WTC11 (cell line): ENCODE results near the gene BBS12. TPM values are rescaled to one million over a fixed set of nuclear protein-coding genes. Genes with fewer than 3 reads are reported as not detected.
A peak's percentile ranks its signal among the peaks of the same experiment; 100 is the strongest.

Experiments used
- ATAC-seq: fragments of 200-7000 bp; cut with Tn5 transposase; 2 replicates; pipeline ENCODE4 v1.10.0; 2021; ENCODE audit warnings: mild to moderate bottlenecking, moderate library complexity
- CTCF ChIA-PET: fragments of 300-600 bp; sonication (Branson Sonifier 250); formaldehyde crosslinking; loops from one replicate; lab custom pipeline; 2021; ENCODE audit warnings: antibody characterized with exemption; lab: Charles Lee
- POLR2A ChIA-PET: fragments of 350-600 bp; sonication (Branson Sonifier 250); formaldehyde crosslinking; loops from one replicate; lab custom pipeline; 2021; ENCODE audit warnings: antibody characterized with exemption; lab: Charles Lee
- DNase-seq: peaks from one replicate; pipeline ENCODE4 v3.0.0; 2021; ENCODE audit warnings: low spot score
- H3K27ac Mint-ChIP-seq: 2 replicates; pipeline ENCODE4 v1.8.0; 2021; ENCODE audit warnings: mixed read lengths
- H3K27me3 Mint-ChIP-seq: 2 replicates; pipeline ENCODE4 v1.8.0; 2021; ENCODE audit warnings: low read depth, mild to moderate bottlenecking, moderate library complexity, mixed read lengths
- H3K36me3 Mint-ChIP-seq: 2 replicates; pipeline ENCODE4 v1.8.0; 2021; ENCODE audit warnings: mixed read lengths
- H3K4me1 Mint-ChIP-seq: 2 replicates; pipeline ENCODE4 v1.8.0; 2022; ENCODE audit warnings: mixed read lengths
- H3K4me3 Mint-ChIP-seq: 2 replicates; pipeline ENCODE4 v1.8.0; 2021; ENCODE audit warnings: mild to moderate bottlenecking, moderate library complexity, mixed read lengths
- H3K9me3 Mint-ChIP-seq: 2 replicates; pipeline ENCODE4 v1.8.0; 2021; ENCODE audit warnings: mixed read lengths
- CBFB ChIP-seq: sonication (generic); formaldehyde crosslinking; IDR thresholded peaks from 2 replicates; pipeline ENCODE4 v1.8.1; 2022; ENCODE audit warnings: mild to moderate bottlenecking, low read depth, missing genetic modification reagents
- CREB1 ChIP-seq: sonication (generic); formaldehyde crosslinking; IDR thresholded peaks from 2 replicates; pipeline ENCODE4 v1.8.0; 2023; ENCODE audit warnings: mild to moderate bottlenecking, missing genetic modification reagents
- ERG ChIP-seq: fragments of 250-450 bp; sonication (Bioruptor Pico); IDR thresholded peaks from 2 replicates; pipeline ENCODE4 v1.8.0; 2021; ENCODE audit warnings: mild to moderate bottlenecking
- FOXK1 ChIP-seq: sonication (generic); formaldehyde crosslinking; IDR thresholded peaks from 2 replicates; pipeline ENCODE4 v1.8.0; 2022; ENCODE audit warnings: mild to moderate bottlenecking, moderate library complexity, missing genetic modification reagents
- GABPB1 ChIP-seq: sonication (generic); formaldehyde crosslinking; IDR thresholded peaks from 2 replicates; pipeline ENCODE4 v1.8.1; 2023; ENCODE audit warnings: mild to moderate bottlenecking, missing genetic modification reagents
- GTF2I ChIP-seq: fragments of 250-450 bp; sonication (Bioruptor Pico); conservative IDR thresholded peaks from 2 replicates; pipeline ENCODE4 v1.4.0; 2021; ENCODE audit warnings: mild to moderate bottlenecking
- JAZF1 ChIP-seq: fragments of 250-450 bp; sonication (Bioruptor Pico); IDR thresholded peaks from 2 replicates; pipeline ENCODE4 v1.9.0; 2021; ENCODE audit warnings: moderate library complexity, mild to moderate bottlenecking, inconsistent platforms
- KAT7 ChIP-seq: sonication (generic); formaldehyde crosslinking; IDR thresholded peaks from 2 replicates; pipeline ENCODE4 v1.8.1; 2023; ENCODE audit warnings: missing genetic modification reagents, mild to moderate bottlenecking, borderline replicate concordance
- NFYB ChIP-seq: sonication (generic); formaldehyde crosslinking; conservative IDR thresholded peaks from 2 replicates; pipeline ENCODE4 v1.8.0; 2022; ENCODE audit warnings: low read depth, missing genetic modification reagents
- NR1H2 ChIP-seq: sonication (generic); formaldehyde crosslinking; IDR thresholded peaks from 2 replicates; pipeline ENCODE4 v1.9.0; 2021; ENCODE audit warnings: mild to moderate bottlenecking, moderate library complexity, missing genetic modification reagents
- OVOL2 ChIP-seq: fragments of 250-450 bp; sonication (Bioruptor Pico); IDR thresholded peaks from 2 replicates; pipeline ENCODE4 v1.9.0; 2021; ENCODE audit warnings: mild to moderate bottlenecking, borderline replicate concordance
- RELA ChIP-seq: sonication (generic); formaldehyde crosslinking; IDR thresholded peaks from 2 replicates; pipeline ENCODE4 v1.8.1; 2022; ENCODE audit warnings: missing genetic modification reagents, mild to moderate bottlenecking, borderline replicate concordance
- SOX15 ChIP-seq: fragments of 250-450 bp; sonication (Bioruptor Pico); IDR thresholded peaks from 2 replicates; pipeline ENCODE4 v1.9.0; 2021; ENCODE audit warnings: mild to moderate bottlenecking
- TCF7 ChIP-seq: sonication (generic); formaldehyde crosslinking; IDR thresholded peaks from 2 replicates; pipeline ENCODE4 v1.8.0; 2022; ENCODE audit warnings: mild to moderate bottlenecking, low read depth, missing genetic modification reagents, moderate library complexity
- ZBTB43 ChIP-seq: sonication (generic); formaldehyde crosslinking; IDR thresholded peaks from 2 replicates; pipeline ENCODE4 v1.8.1; 2023; ENCODE audit warnings: mild to moderate bottlenecking, missing genetic modification reagents
- ZNF121 ChIP-seq: sonication (generic); formaldehyde crosslinking; IDR thresholded peaks from 2 replicates; pipeline ENCODE4 v1.8.0; 2023; ENCODE audit warnings: missing genetic modification reagents
- total RNA-seq: library from RNA; stranded (reverse); gene quantifications from 3 replicates; pipeline ENCODE4 v1.2.3, GENCODE V29; 2021
- TF ChIP-seq, protein P1 (sequence below): sonication (generic); formaldehyde crosslinking; IDR thresholded peaks from 2 replicates; pipeline ENCODE4 v1.8.1; 2023; ENCODE audit warnings: mild to moderate bottlenecking, missing genetic modification reagents, borderline replicate concordance
- TF ChIP-seq, protein P2 (sequence below): sonication (generic); formaldehyde crosslinking; IDR thresholded peaks from 2 replicates; pipeline ENCODE4 v1.8.1; 2022; ENCODE audit warnings: low read depth, mild to moderate bottlenecking, moderate library complexity, missing genetic modification reagents, borderline replicate concordance
- TF ChIP-seq, protein P3 (sequence below): sonication (generic); formaldehyde crosslinking; IDR thresholded peaks from 2 replicates; pipeline ENCODE4 v1.8.0; 2023; ENCODE audit warnings: missing genetic modification reagents
- TF ChIP-seq, protein P4 (sequence below): fragments of 200-600 bp; IDR thresholded peaks from 2 replicates; pipeline ENCODE4 v1.8.0; 2022; ENCODE audit warnings: antibody characterized with exemption
- TF ChIP-seq, protein P5 (sequence below): sonication (generic); formaldehyde crosslinking; IDR thresholded peaks from 2 replicates; pipeline ENCODE4 v1.8.1; 2023; ENCODE audit warnings: mild to moderate bottlenecking, missing genetic modification reagents, moderate library complexity
- TF ChIP-seq, protein P6 (sequence below): sonication (generic); formaldehyde crosslinking; IDR thresholded peaks from 2 replicates; pipeline ENCODE4 v1.8.1; 2022; ENCODE audit warnings: low read depth, missing genetic modification reagents, borderline replicate concordance

Gene BBS12
- total RNA-seq, 1 experiment from 2014 or later = 2.7 TPM

DNA sequence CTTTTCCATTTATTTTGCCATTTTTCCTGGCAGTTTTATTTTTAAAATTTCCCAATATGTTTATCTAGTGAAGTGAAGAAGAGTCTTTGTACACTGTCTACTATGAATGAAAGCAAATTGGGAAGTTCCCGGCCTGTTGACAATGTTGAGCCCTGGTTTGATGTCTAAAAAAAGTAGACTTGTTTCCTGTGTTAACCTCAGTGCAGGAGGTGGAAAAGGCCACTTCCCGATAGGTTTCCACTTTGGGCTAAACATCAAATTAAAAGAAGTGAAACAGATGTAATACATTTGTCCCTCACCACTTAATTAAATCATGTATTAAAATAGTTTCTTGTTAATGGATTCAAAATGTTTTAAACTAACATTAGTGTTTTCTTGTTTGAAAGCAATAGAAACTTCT, 30.0 kb downstream of the BBS12 start (continued):
- TF ChIP-seq ERG (CRISPR knock-in tag) (no peak), FOXK1 (CRISPR knock-in tag) (no peak), CBFB (no peak), NR1H2 (CRISPR knock-in tag) (no peak), GABPB1 (CRISPR knock-in tag) (no peak)
- TF ChIP-seq, protein P1, sequence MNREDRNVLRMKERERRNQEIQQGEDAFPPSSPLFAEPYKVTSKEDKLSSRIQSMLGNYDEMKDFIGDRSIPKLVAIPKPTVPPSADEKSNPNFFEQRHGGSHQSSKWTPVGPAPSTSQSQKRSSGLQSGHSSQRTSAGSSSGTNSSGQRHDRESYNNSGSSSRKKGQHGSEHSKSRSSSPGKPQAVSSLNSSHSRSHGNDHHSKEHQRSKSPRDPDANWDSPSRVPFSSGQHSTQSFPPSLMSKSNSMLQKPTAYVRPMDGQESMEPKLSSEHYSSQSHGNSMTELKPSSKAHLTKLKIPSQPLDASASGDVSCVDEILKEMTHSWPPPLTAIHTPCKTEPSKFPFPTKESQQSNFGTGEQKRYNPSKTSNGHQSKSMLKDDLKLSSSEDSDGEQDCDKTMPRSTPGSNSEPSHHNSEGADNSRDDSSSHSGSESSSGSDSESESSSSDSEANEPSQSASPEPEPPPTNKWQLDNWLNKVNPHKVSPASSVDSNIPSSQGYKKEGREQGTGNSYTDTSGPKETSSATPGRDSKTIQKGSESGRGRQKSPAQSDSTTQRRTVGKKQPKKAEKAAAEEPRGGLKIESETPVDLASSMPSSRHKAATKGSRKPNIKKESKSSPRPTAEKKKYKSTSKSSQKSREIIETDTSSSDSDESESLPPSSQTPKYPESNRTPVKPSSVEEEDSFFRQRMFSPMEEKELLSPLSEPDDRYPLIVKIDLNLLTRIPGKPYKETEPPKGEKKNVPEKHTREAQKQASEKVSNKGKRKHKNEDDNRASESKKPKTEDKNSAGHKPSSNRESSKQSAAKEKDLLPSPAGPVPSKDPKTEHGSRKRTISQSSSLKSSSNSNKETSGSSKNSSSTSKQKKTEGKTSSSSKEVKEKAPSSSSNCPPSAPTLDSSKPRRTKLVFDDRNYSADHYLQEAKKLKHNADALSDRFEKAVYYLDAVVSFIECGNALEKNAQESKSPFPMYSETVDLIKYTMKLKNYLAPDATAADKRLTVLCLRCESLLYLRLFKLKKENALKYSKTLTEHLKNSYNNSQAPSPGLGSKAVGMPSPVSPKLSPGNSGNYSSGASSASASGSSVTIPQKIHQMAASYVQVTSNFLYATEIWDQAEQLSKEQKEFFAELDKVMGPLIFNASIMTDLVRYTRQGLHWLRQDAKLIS (CRISPR knock-in tag) = no peak
- TF ChIP-seq, protein P2, sequence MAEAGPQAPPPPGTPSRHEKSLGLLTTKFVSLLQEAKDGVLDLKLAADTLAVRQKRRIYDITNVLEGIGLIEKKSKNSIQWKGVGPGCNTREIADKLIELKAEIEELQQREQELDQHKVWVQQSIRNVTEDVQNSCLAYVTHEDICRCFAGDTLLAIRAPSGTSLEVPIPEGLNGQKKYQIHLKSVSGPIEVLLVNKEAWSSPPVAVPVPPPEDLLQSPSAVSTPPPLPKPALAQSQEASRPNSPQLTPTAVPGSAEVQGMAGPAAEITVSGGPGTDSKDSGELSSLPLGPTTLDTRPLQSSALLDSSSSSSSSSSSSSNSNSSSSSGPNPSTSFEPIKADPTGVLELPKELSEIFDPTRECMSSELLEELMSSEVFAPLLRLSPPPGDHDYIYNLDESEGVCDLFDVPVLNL (CRISPR knock-in tag) = no peak
- TF ChIP-seq, protein P3, sequence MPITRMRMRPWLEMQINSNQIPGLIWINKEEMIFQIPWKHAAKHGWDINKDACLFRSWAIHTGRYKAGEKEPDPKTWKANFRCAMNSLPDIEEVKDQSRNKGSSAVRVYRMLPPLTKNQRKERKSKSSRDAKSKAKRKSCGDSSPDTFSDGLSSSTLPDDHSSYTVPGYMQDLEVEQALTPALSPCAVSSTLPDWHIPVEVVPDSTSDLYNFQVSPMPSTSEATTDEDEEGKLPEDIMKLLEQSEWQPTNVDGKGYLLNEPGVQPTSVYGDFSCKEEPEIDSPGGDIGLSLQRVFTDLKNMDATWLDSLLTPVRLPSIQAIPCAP = no peak

DNA sequence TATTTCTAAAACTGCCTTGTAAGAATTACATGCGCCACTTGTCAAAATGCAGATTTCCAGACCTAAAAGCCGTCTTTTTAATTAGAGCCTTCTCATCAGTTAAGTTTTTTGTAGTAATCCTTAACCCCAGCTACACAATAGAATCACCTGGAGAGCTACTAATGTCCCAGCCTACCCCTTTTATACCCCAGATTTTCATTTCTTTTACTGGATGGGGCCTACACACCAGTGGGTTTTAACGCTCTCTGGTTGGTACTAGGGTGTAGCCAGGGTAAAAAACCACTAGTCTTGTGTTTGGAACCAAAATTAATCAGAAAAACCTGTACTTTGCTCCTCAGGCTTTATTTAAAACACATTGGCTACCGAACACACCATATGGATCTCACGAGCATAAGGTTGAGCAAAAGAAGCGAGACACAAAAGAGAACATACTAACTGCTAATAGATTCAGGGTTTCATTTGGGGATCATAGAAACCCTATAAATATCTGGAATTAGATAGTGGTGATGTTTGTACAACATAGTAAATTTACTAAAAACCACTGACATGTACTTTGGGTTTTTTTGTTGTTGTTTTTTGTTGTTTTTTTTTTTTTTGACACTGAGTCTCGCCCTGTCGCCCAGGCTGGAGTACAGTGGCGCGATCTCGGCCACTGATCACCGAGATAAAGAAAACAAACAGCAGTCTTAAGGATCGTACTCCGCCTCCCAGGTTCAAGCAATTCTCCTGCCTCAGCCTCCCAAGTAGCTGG, 30.6 kb downstream of the BBS12 start:
- DNase-seq (no peak), ATAC-seq (peak; percentile 81)
- Mint-ChIP-seq H3K27ac (0 out of 2 replicates have a peak overlapping the region, but pooled peaks have one; percentile 39), H3K36me3 (no peaks in the 10 kb centered on the region), H3K4me1 (peaks cover 41% of the 10 kb centered on the region), H3K9me3 (0 out of 2 replicates have a peak, but pooled peaks cover 3% of the 10 kb centered on the region), H3K27me3 (no peaks in the 10 kb centered on the region), H3K4me3 (no peak overlapping the region)
- ChIA-PET CTCF (no interaction called here), POLR2A (no interaction called here)
- TF ChIP-seq, protein P4, sequence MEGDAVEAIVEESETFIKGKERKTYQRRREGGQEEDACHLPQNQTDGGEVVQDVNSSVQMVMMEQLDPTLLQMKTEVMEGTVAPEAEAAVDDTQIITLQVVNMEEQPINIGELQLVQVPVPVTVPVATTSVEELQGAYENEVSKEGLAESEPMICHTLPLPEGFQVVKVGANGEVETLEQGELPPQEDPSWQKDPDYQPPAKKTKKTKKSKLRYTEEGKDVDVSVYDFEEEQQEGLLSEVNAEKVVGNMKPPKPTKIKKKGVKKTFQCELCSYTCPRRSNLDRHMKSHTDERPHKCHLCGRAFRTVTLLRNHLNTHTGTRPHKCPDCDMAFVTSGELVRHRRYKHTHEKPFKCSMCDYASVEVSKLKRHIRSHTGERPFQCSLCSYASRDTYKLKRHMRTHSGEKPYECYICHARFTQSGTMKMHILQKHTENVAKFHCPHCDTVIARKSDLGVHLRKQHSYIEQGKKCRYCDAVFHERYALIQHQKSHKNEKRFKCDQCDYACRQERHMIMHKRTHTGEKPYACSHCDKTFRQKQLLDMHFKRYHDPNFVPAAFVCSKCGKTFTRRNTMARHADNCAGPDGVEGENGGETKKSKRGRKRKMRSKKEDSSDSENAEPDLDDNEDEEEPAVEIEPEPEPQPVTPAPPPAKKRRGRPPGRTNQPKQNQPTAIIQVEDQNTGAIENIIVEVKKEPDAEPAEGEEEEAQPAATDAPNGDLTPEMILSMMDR = no peak
- TF ChIP-seq ZBTB43 (CRISPR knock-in tag) = no peak
- no peak for TF ChIP-seq ZNF121 (CRISPR knock-in tag)
- TF ChIP-seq CREB1 (CRISPR knock-in tag) = no peak
- no peak for TF ChIP-seq SOX15
- TF ChIP-seq GTF2I (CRISPR knock-in tag) = no peak
- TF ChIP-seq, protein P5, sequence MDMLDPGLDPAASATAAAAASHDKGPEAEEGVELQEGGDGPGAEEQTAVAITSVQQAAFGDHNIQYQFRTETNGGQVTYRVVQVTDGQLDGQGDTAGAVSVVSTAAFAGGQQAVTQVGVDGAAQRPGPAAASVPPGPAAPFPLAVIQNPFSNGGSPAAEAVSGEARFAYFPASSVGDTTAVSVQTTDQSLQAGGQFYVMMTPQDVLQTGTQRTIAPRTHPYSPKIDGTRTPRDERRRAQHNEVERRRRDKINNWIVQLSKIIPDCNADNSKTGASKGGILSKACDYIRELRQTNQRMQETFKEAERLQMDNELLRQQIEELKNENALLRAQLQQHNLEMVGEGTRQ = no peak
- TF ChIP-seq RELA (CRISPR knock-in tag) = no peak
- no peak for TF ChIP-seq TCF7
- TF ChIP-seq OVOL2 (CRISPR knock-in tag) = no peak
- no peak for TF ChIP-seq JAZF1 (CRISPR knock-in tag)
- no peak for TF ChIP-seq KAT7
- TF ChIP-seq, protein P6, sequence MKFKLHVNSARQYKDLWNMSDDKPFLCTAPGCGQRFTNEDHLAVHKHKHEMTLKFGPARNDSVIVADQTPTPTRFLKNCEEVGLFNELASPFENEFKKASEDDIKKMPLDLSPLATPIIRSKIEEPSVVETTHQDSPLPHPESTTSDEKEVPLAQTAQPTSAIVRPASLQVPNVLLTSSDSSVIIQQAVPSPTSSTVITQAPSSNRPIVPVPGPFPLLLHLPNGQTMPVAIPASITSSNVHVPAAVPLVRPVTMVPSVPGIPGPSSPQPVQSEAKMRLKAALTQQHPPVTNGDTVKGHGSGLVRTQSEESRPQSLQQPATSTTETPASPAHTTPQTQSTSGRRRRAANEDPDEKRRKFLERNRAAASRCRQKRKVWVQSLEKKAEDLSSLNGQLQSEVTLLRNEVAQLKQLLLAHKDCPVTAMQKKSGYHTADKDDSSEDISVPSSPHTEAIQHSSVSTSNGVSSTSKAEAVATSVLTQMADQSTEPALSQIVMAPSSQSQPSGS (CRISPR knock-in tag) = no peak
- TF ChIP-seq NFYB (CRISPR knock-in tag) = no peak
